ENCODE results near the gene CLDN24.

The CLDN24 gene

GRCh38 chr4:183322326-183322725 lies at the start of gene CLDN24:
TSS of gene CLDN24 (minus strand) at chr4:183322426. CDS start at chr4:183322426, 0 bp downstream.
- no peak for DNase-seq (ENCODE audit: low read depth)

GRCh38 chr4:183370786-183371185 lies 48.6 kb upstream of the CLDN24 start:
- no peak for DNase-seq (ENCODE audit: low read depth)
- no peak overlapping the region for H3K4me3 ChIP-seq (ENCODE audit: low read depth, low read length)

More at GRCh38 chr4:183322326-183322725, at the start of gene CLDN24:
- no peak within 1 kb of the TSS for H3K4me3 ChIP-seq (ENCODE audit: low read depth, low read length)

- no peak for DNase-seq (ENCODE audit: low read depth)
These were observed 46.8 kb upstream of the CLDN24 start for GRCh38 chr4:183369073-183369472.

GRCh38 chr4:183366206-183366835 lies 44.1 kb upstream of the CLDN24 start:
- H3K4me3 ChIP-seq (ENCODE audit: low read depth, low read length) = no peak overlapping the region
- no peak for DNase-seq (ENCODE audit: low read depth)

More at GRCh38 chr4:183369073-183369472, 46.8 kb upstream of the CLDN24 start:
- no peak overlapping the region for H3K4me3 ChIP-seq (ENCODE audit: low read depth, low read length)

- DNase-seq (ENCODE audit: low read depth) = no peak
- H3K4me3 ChIP-seq (ENCODE audit: low read depth, low read length) = no peak overlapping the region
These were observed 41.8 kb upstream of the CLDN24 start for GRCh38 chr4:183364025-183364424.

- H3K4me3 ChIP-seq (ENCODE audit: low read depth, low read length) = no peak overlapping the region
- DNase-seq (ENCODE audit: low read depth) = no peak
These were observed 40.8 kb upstream of the CLDN24 start for GRCh38 chr4:183362916-183363542.

- DNase-seq (ENCODE audit: low read depth) = no peak
- H3K4me3 ChIP-seq (ENCODE audit: low read depth, low read length) = no peak overlapping the region
These were observed 39.8 kb upstream of the CLDN24 start for GRCh38 chr4:183362036-183362435.

- H3K4me3 ChIP-seq (ENCODE audit: low read depth, low read length) = no peak overlapping the region
- DNase-seq (ENCODE audit: low read depth) = no peak
These were observed 38.1 kb upstream of the CLDN24 start for GRCh38 chr4:183360161-183360919.

GRCh38 chr4:183358215-183358755 lies 36.1 kb upstream of the CLDN24 start:
- no peak for DNase-seq (ENCODE audit: low read depth)
- no peak overlapping the region for H3K4me3 ChIP-seq (ENCODE audit: low read depth, low read length)

- H3K4me3 ChIP-seq (ENCODE audit: low read depth, low read length) = no peak overlapping the region
- DNase-seq (ENCODE audit: low read depth) = no peak
These were observed 34.9 kb upstream of the CLDN24 start for GRCh38 chr4:183356931-183357675.

- H3K4me3 ChIP-seq (ENCODE audit: low read depth, low read length) = no peak overlapping the region
These were observed 34.1 kb upstream of the CLDN24 start for GRCh38 chr4:183356173-183356830.

GRCh38 chr4:183355405-183355804 lies 33.2 kb upstream of the CLDN24 start:
- no peak for DNase-seq (ENCODE audit: low read depth)
- H3K4me3 ChIP-seq (ENCODE audit: low read depth, low read length) = no peak overlapping the region

More at GRCh38 chr4:183356173-183356830, 34.1 kb upstream of the CLDN24 start:
- no peak for DNase-seq (ENCODE audit: low read depth)

- H3K4me3 ChIP-seq (ENCODE audit: low read depth, low read length) = no peak overlapping the region
- DNase-seq (ENCODE audit: low read depth) = no peak
These were observed 32.0 kb upstream of the CLDN24 start for GRCh38 chr4:183354219-183354618.

GRCh38 chr4:183353557-183353956 lies 31.3 kb upstream of the CLDN24 start:
- H3K4me3 ChIP-seq (ENCODE audit: low read depth, low read length) = no peak overlapping the region
- DNase-seq (ENCODE audit: low read depth) = no peak

- no peak overlapping the region for H3K4me3 ChIP-seq (ENCODE audit: low read depth, low read length)
- DNase-seq (ENCODE audit: low read depth) = no peak
These were observed 30.3 kb upstream of the CLDN24 start for GRCh38 chr4:183352546-183352945.

GRCh38 chr4:183350317-183351071 lies 28.3 kb upstream of the CLDN24 start:
- no peak overlapping the region for H3K4me3 ChIP-seq (ENCODE audit: low read depth, low read length)
- DNase-seq (ENCODE audit: low read depth) = no peak

- DNase-seq (ENCODE audit: low read depth) = peak; percentile 53
- H3K4me3 ChIP-seq (ENCODE audit: low read depth, low read length) = no peak overlapping the region
These were observed 27.4 kb upstream of the CLDN24 start for GRCh38 chr4:183349673-183350072.
